Measurements from ENCODE around the gene REPIN1.

Gene REPIN1

DNA sequence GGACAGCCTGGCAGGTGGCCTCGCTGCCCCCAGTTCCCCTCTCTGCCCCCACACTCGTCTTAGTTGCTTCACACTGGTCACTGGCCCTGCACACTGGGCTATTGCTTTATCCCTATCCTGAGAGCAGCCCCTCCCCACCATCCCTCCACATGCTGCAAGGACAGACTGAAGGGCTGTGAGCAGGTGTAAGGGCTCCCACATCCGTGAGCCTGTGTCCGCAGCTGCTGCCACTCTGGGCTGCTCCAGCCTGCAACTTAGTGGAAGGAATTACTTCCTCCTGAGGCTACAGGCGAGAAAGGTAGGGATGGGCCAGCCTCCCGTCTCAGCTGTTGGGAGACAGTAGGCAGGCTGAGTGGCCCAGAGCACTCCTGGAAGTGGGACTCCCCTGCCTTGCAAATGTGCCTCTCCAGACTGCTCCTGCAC, 31.0 kb upstream of the REPIN1 start:
- no peak for DNase-seq

DNA sequence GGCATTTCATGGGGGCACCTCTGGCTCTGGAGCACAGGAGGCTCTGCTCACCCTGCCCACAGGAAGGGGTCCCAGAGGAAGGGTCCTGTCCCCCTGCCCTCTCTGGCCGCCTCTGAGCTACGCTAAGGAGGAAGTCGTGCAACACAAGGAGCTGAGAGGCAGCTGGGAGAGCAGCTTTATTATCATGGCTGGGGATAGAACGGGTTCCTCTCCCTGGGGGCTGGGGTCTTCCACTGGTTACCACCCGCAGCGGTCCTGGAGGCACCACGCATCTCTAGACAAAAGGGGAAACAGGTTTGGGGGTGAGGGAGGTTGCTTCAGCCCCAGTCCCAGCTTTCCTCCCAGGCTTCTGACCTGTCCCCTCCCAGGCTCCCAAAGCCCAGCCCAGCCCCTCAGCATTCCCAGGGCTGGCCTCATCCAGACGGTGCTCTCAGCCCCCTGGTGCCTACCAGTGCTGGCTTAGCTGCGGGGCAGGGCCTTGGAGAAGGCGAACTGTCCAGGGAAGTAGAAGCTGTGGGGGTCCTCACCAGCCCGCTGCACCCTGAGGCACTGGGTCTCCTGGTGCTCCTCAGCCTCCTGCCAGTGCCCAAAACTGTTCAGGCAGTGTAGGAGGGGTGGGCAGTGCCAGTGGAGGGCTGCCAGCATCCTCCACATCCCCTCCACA, 30.3 kb upstream of the REPIN1 start:
- DNase-seq, result no peak

DNA sequence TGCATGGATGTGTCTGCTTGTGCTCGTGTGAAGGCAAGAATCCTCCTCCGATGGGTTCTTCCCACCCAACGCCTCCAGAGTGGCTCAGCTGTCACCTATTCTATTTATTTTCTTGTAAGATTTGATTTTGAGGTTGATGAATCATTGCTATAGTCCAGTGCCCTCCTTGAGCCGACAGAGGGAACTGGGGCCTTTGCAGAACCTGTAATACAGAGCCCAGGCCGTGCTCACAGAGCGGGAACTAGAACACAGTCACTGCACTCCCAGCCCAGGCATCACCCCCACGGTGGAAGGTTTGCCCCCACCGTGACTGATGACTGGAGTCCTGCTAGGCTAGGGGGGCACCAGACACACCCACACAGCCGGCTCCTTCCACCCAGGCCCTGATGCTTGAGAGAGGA, 29.2 kb upstream of the REPIN1 start:
- no peak for DNase-seq

- no peak for DNase-seq
These were observed 28.4 kb upstream of the REPIN1 start for GRCh38 chr7:150340024-150340749.

DNA sequence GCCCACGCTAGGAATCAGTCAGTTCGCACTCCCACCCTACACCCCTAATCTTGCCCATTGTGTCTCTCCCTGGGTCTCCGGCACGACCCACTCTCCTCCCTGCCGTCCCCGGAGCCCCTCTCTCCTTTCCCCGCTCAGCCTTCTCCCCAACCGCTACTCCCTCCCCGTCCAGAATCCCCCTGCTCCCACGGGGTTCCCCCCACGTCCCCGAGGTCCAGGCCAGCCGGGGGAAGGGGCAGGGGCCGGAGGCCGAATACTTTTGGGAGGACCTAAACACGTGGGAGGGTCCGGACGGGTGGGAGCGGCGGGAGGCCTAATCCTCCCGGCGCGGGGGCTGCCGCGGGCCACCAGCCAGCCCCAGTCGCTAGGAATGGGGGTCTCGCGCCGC, 27.8 kb upstream of the REPIN1 start:
- DNase-seq, result no peak

GRCh38 chr7:150341263-150342120, 27.1 kb upstream of the REPIN1 start, which contains the start of gene RARRES2:
RARRES2 (minus strand) TSS chr7:150341629; CDS start chr7:150340609, 1,020 bp downstream.
- no peak for DNase-seq

GRCh38 chr7:150342121-150342408, 26.6 kb upstream of the REPIN1 start:
- DNase-seq, result no peak

- DNase-seq, result no peak
These were observed 25.4 kb upstream of the REPIN1 start for GRCh38 chr7:150343225-150343624.

DNA sequence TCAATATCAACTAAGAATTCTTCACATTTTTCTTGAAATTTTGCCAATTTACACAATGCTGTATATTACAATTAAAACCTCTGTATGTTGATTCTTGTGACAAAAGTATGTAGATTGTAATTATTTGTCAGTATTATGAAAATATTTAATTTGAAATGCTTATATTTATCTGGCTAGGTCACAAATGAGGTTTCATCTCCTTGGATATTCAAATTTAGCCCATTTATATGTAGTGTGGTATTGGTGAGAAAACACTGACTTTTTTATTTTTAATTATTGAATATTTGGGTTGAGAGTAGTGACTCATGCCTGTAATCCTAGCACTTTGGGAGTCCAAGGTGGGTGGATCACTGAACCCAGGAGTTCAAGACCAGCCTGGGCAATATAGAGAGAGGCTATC, 24.3 kb upstream of the REPIN1 start:
- no peak for DNase-seq

DNA sequence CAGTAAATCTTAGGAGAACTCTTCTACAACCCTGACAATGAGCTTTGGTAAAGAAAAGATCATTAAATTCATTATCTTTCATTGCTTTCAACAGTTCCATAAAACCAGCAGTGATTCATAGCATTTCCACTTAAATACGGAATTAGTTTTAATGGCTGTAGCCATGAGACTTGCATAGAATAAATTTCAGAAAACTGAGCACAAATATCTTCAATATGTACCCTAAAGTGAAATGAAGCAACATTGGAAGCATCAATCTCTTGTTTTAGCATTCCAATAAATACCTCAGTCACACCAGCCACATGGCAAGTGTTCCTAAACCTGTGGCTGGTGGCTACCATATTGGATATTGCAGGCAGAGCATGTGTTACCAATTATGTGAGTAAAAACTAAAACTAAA, 23.6 kb upstream of the REPIN1 start:
- DNase-seq, result no peak

DNA sequence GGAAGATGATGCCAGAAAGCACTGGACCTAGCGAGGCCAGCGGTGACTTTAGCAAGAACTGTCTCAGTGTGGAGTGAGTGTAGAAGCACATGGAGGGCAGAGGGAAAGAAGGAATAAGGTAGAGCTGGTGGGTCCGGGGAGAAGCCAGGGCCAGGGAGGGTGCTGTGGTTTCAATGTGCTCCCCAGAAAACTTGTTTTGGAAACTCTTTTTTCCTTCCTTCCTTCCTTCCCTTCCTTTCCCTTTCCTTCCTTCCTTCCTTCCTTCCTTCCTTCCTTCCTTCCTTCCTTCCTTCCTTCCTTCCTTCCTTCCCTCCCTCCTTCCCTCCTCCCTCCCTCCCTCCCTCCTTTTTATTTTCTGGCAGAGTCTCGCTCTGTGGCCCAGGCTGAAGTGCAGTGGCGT, 21.7 kb upstream of the REPIN1 start:
- DNase-seq, result no peak

- DNase-seq, result no peak
These were observed 16.9 kb upstream of the REPIN1 start for GRCh38 chr7:150351587-150352194.

DNA sequence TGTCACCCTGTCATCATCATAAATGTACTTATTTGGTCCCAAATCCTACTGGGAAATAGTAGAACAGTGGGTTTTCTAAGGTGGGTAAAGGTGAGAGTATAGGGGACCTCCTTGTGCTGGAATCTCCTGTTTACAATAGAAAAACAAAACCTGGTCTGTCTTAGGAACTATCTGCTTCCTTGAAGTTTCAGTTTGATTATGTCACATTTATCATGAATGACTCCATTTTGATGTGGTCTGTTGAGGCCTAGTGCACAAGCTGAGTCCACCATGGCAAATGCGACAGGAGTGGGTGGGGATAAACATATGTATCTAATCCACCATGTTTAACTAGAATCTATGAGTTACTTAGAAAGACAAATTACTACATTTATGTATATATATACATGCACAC, 13.0 kb upstream of the REPIN1 start:
- DNase-seq, result no peak

GRCh38 chr7:150356265-150356897, 12.2 kb upstream of the REPIN1 start:
- no peak for DNase-seq

DNA sequence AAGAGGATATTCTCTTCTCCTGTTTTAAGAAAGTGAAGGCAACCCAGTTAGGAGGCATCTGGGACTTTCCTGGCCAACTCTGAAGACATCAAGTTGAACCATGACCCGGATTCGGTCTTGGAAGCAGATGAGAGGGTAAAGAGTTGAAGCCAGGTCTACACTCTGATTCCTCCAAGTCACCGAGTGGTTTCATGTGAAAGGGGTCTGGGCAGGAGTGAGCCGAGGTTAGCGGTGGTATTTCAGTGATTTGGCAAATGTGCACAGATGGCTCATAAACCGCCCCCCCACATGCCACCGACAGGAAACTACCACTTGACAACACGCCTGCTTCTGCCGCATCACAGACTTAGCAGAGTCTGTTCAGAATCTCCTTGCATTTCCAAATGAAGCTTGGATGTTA, 11.4 kb upstream of the REPIN1 start:
- peak; percentile 48 for DNase-seq

- no peak for DNase-seq
These were observed 10.7 kb upstream of the REPIN1 start for GRCh38 chr7:150357771-150358427.

GRCh38 chr7:150358433-150358832, 10.2 kb upstream of the REPIN1 start:
- no peak for DNase-seq

- no peak for DNase-seq
These were observed 9.5 kb upstream of the REPIN1 start for GRCh38 chr7:150358988-150359621.

GRCh38 chr7:150359622-150360362, 8.8 kb upstream of the REPIN1 start:
- no peak for DNase-seq

DNA sequence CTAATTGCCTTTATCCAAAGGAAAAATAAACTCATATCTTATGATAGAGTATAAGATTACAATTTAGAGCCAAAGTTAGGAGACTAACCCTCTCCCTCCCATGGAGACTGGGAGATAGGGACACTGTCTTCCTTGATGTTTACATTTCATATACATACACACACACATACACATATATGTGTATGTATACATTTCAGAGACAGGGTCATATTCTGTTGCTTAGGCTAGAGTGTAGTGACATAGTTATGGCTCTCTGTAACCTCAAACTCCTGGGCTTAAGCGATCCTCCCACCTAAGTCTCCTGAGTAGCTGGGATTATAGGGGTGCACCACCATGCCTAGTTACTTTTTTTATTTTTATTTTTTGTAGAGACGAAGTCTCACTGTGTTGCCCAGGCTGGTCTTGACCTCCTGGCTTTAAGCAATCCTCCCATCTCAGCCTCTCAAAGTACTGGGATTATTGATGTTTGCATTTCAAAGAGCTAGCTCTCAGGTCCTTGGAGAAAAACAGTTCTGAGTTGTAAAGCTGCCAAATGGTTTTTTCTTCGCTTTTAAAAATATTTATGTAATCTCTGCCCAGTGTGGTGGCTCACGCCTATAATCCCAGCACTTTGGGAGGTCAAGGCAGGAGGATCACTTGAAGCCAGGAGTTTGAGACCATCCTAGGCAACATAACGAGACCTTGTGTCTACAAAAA, 8.1 kb upstream of the REPIN1 start:
- no peak for DNase-seq

- DNase-seq, result no peak
These were observed 7.2 kb upstream of the REPIN1 start for GRCh38 chr7:150361402-150361801.
